Liver (tissue), 10 donors: Measurements from ENCODE around the gene IGFBP1. TPM values are rescaled to one million over a fixed set of nuclear protein-coding genes. Genes with fewer than 3 reads are reported as not detected.

Experiments
- DNase-seq: peaks from one replicate; pipeline ENCODE4 v3.0.0-alpha.2; 2017; ENCODE audit warnings: low spot score
- H3K27ac ChIP-seq, 2 donors: one replicate each; pipeline ENCODE4 v1.7.0; 2013; ENCODE audit warnings: inconsistent platforms in 2 of 2, low read length in 2 of 2, control low read depth in 1 of 2, low read depth in 1 of 2, mild to moderate bottlenecking in 1 of 2
- H3K27me3 ChIP-seq, 4 donors: one replicate each; pipeline versions ENCODE4 v1.6.1 to v1.7.0; 2013; ENCODE audit warnings: low read length in 3 of 4, inconsistent platforms in 1 of 4, mild to moderate bottlenecking in 1 of 4, moderate library complexity in 1 of 4; ENCODE audit not compliant: control insufficient read depth in 4 of 4, insufficient read depth in 4 of 4
- H3K36me3 ChIP-seq, 4 donors: one replicate each; pipeline versions ENCODE4 v1.6.1 to v1.7.0; 2013; ENCODE audit warnings: low read length in 3 of 4, mild to moderate bottlenecking in 3 of 4, low read depth in 1 of 4, moderate library complexity in 1 of 4; ENCODE audit not compliant: control insufficient read depth in 4 of 4, insufficient read depth in 3 of 4
- H3K4me1 ChIP-seq, 4 donors: one replicate each; pipeline versions ENCODE4 v1.6.1 to v1.7.0; 2013; ENCODE audit warnings: low read length in 3 of 4, mild to moderate bottlenecking in 3 of 4, moderate library complexity in 1 of 4; ENCODE audit not compliant: control insufficient read depth in 4 of 4, insufficient read depth in 4 of 4
- H3K4me3 ChIP-seq, 3 donors: one replicate each; pipeline versions ENCODE4 v1.6.1 to v1.7.0; 2013; ENCODE audit warnings: low read length in 3 of 3, control low read depth in 1 of 3, low read depth in 1 of 3, mild to moderate bottlenecking in 1 of 3
- H3K9ac ChIP-seq, 2 donors: one replicate each; pipeline ENCODE4 v1.7.0; 2013; ENCODE audit warnings: low read length in 2 of 2, mild to moderate bottlenecking in 2 of 2, moderate library complexity in 2 of 2, control low read depth in 1 of 2, low read depth in 1 of 2
- H3K9me3 ChIP-seq, 4 donors: one replicate each; pipeline versions ENCODE4 v1.6.1 to v1.7.0; 2013; ENCODE audit warnings: low read length in 3 of 4; ENCODE audit not compliant: control insufficient read depth in 4 of 4
- EGR1 ChIP-seq, 2 donors: IDR thresholded peaks; 2 replicates each; pipeline ENCODE4 v1.6.1; 2016 to 2018; ENCODE audit warnings: antibody characterized with exemption in 2 of 2, low read depth in 2 of 2
- FOXA1 ChIP-seq: IDR thresholded peaks from 2 replicates; pipeline ENCODE4 v1.6.1; 2016; ENCODE audit warnings: antibody characterized with exemption
- FOXA2 ChIP-seq: IDR thresholded peaks from 2 replicates; pipeline ENCODE4 v1.6.1; 2016; ENCODE audit warnings: antibody characterized with exemption
- GABPA ChIP-seq, 2 donors: IDR thresholded peaks in 1 of 2; conservative IDR thresholded peaks in 1 of 2; 2 replicates each; pipeline ENCODE4 v1.6.1; 2016; ENCODE audit warnings: antibody characterized with exemption in 2 of 2, mild to moderate bottlenecking in 1 of 2, moderate library complexity in 1 of 2
- HNF4A ChIP-seq, 2 donors: conservative IDR thresholded peaks; 2 replicates each; pipeline ENCODE4 v1.6.1; 2016; ENCODE audit warnings: antibody characterized with exemption in 2 of 2, mild to moderate bottlenecking in 2 of 2
- HNF4G ChIP-seq: IDR thresholded peaks from 2 replicates; pipeline ENCODE4 v1.6.1; 2016; ENCODE audit warnings: antibody characterized with exemption
- JUND ChIP-seq, 2 donors: IDR thresholded peaks; 2 replicates each; pipeline ENCODE4 v1.6.1; 2016; ENCODE audit warnings: antibody characterized with exemption in 2 of 2
- NR2F2 ChIP-seq: IDR thresholded peaks from 2 replicates; pipeline ENCODE4 v1.6.1; 2016; ENCODE audit warnings: antibody characterized with exemption
- RAD21 ChIP-seq, 2 donors: IDR thresholded peaks; 2 replicates each; pipeline ENCODE4 v1.6.1; 2016; ENCODE audit warnings: antibody characterized with exemption in 2 of 2, mild to moderate bottlenecking in 2 of 2
- RXRA ChIP-seq, 2 donors: IDR thresholded peaks; 2 replicates each; pipeline ENCODE4 v1.6.1; 2017 to 2018; ENCODE audit warnings: antibody characterized with exemption in 2 of 2, mild to moderate bottlenecking in 1 of 2
- SP1 ChIP-seq: IDR thresholded peaks from 2 replicates; pipeline ENCODE4 v1.6.1; 2018; ENCODE audit warnings: antibody characterized with exemption, mild to moderate bottlenecking
- TAF1 ChIP-seq: conservative IDR thresholded peaks from 2 replicates; pipeline ENCODE4 v1.6.1; 2016; ENCODE audit warnings: antibody characterized with exemption, mild to moderate bottlenecking
- YY1 ChIP-seq: IDR thresholded peaks from 2 replicates; pipeline ENCODE4 v1.6.1; 2016; ENCODE audit warnings: antibody characterized with exemption, mild to moderate bottlenecking
- WGBS: extraction: QIAGEN DNeasy Blood & Tissue Kit; methylation state at CpG from one replicate; pipeline ENCODE4 v1.1.7; 2013; 5-methylcytosine and 5-hydroxymethylcytosine counted together
- polyA plus RNA-seq, 2 donors: library from polyadenylated mRNA; stranded (reverse) in 1 of 2; unstranded in 1 of 2; fragments of 200-250 nt in 1 of 2; fragments of >200 nt in 1 of 2; fragmentation: Nextera tagmentation in 1 of 2; extraction: Ambion mirVana in 1 of 2; gene quantifications; one replicate each; pipeline versions ENCODE4 v1.2.1 to v1.2.3, GENCODE V29; 2013 to 2015
- small RNA-seq: library from RNA; depleted of rRNA; stranded (forward); fragments of <200 nt; gene quantifications from one replicate; pipeline ENCODE3, GENCODE V24; 2014
- total RNA-seq, 2 donors: library from RNA; depleted of rRNA; stranded (reverse); fragments of >200 nt; gene quantifications; one replicate each; pipeline ENCODE4 v1.2.3, GENCODE V29; 2014
- TF ChIP-seq, protein P1 (sequence below): IDR thresholded peaks from 2 replicates; pipeline ENCODE4 v1.6.1; 2016; ENCODE audit warnings: antibody characterized with exemption, mild to moderate bottlenecking
- TF ChIP-seq, protein P2 (sequence below): fragments of 150-350 bp; IDR thresholded peaks from 2 replicates; pipeline ENCODE4 v1.5.1; 2017; ENCODE audit warnings: improper control_type of control experiment, low read depth, low read length; ENCODE audit not compliant: missing input control
- TF ChIP-seq, protein P3 (sequence below): IDR thresholded peaks from 2 replicates; pipeline ENCODE4 v1.6.1; 2016; ENCODE audit warnings: antibody characterized with exemption
- TF ChIP-seq, protein P4 (sequence below): IDR thresholded peaks from 2 replicates; pipeline ENCODE4 v1.6.1; 2016; ENCODE audit warnings: antibody characterized with exemption
- TF ChIP-seq, protein P5 (sequence below): IDR thresholded peaks from 2 replicates; pipeline ENCODE4 v1.6.1; 2016; ENCODE audit warnings: antibody characterized with exemption
- donor health status: healthy.
- donor health status: healthy.
- donor health status: healthy.
- donor health status: healthy.
- donor health status: healthy.

The IGFBP1 gene
- total and polyA plus RNA-seq, 4 donors: 3.5 to 234 (median 63.6) TPM

DNA sequence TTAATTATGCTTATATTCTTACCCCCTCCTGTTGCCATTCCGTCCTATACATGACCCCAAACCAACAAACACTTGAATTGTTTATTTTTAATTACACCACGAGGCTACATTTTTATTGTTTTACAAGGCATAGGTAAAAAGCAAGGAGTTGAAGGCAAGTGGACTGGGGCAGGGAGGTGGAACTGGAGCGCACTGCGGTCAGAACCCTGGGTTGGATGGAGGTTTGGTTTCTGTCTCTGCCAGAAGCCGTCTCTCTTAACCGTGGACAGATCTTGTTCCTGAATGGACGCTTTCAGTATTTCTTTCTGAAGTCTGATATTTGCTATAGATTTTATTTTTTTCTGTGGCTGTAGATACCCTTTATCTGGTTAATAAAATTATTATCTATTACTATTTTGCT, 52.7 kb downstream of the IGFBP1 start:
- Histone ChIP-seq H3K9ac (no peak overlapping the region), H3K27ac (no peak overlapping the region), H3K9me3 (no peaks in the 10 kb centered on the region), H3K4me3 (no peak overlapping the region), H3K4me1 (no peaks in the 10 kb centered on the region), H3K27me3 (no peaks in the 10 kb centered on the region), H3K36me3 (no peaks in the 10 kb centered on the region)
- TF ChIP-seq RAD21 (IDR thresholded peaks at IDR 0.05) (no peak), TAF1 (no peak), YY1 (no peak), EGR1 (IDR thresholded peaks at IDR 0.05; ENCODE audit: low read depth in 2 of 2) (no peak), NR2F2 (no peak), SP1 (no peak), GABPA (IDR thresholded peaks at IDR 0.05 in 1 of 2, conservative IDR thresholded peaks at IDR 0.05 in 1 of 2) (no peak), HNF4A (conservative IDR thresholded peaks at IDR 0.05) (no peak), JUND (IDR thresholded peaks at IDR 0.05) (no peak), FOXA2 (no peak), FOXA1 (no peak), RXRA (IDR thresholded peaks at IDR 0.05) (no peak), HNF4G (no peak)
- TF ChIP-seq, protein P1, sequence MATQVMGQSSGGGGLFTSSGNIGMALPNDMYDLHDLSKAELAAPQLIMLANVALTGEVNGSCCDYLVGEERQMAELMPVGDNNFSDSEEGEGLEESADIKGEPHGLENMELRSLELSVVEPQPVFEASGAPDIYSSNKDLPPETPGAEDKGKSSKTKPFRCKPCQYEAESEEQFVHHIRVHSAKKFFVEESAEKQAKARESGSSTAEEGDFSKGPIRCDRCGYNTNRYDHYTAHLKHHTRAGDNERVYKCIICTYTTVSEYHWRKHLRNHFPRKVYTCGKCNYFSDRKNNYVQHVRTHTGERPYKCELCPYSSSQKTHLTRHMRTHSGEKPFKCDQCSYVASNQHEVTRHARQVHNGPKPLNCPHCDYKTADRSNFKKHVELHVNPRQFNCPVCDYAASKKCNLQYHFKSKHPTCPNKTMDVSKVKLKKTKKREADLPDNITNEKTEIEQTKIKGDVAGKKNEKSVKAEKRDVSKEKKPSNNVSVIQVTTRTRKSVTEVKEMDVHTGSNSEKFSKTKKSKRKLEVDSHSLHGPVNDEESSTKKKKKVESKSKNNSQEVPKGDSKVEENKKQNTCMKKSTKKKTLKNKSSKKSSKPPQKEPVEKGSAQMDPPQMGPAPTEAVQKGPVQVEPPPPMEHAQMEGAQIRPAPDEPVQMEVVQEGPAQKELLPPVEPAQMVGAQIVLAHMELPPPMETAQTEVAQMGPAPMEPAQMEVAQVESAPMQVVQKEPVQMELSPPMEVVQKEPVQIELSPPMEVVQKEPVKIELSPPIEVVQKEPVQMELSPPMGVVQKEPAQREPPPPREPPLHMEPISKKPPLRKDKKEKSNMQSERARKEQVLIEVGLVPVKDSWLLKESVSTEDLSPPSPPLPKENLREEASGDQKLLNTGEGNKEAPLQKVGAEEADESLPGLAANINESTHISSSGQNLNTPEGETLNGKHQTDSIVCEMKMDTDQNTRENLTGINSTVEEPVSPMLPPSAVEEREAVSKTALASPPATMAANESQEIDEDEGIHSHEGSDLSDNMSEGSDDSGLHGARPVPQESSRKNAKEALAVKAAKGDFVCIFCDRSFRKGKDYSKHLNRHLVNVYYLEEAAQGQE: no peak
- TF ChIP-seq, protein P2, sequence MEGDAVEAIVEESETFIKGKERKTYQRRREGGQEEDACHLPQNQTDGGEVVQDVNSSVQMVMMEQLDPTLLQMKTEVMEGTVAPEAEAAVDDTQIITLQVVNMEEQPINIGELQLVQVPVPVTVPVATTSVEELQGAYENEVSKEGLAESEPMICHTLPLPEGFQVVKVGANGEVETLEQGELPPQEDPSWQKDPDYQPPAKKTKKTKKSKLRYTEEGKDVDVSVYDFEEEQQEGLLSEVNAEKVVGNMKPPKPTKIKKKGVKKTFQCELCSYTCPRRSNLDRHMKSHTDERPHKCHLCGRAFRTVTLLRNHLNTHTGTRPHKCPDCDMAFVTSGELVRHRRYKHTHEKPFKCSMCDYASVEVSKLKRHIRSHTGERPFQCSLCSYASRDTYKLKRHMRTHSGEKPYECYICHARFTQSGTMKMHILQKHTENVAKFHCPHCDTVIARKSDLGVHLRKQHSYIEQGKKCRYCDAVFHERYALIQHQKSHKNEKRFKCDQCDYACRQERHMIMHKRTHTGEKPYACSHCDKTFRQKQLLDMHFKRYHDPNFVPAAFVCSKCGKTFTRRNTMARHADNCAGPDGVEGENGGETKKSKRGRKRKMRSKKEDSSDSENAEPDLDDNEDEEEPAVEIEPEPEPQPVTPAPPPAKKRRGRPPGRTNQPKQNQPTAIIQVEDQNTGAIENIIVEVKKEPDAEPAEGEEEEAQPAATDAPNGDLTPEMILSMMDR: no peak
- TF ChIP-seq, protein P3, sequence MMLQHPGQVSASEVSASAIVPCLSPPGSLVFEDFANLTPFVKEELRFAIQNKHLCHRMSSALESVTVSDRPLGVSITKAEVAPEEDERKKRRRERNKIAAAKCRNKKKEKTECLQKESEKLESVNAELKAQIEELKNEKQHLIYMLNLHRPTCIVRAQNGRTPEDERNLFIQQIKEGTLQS: no peak
- TF ChIP-seq, protein P4, sequence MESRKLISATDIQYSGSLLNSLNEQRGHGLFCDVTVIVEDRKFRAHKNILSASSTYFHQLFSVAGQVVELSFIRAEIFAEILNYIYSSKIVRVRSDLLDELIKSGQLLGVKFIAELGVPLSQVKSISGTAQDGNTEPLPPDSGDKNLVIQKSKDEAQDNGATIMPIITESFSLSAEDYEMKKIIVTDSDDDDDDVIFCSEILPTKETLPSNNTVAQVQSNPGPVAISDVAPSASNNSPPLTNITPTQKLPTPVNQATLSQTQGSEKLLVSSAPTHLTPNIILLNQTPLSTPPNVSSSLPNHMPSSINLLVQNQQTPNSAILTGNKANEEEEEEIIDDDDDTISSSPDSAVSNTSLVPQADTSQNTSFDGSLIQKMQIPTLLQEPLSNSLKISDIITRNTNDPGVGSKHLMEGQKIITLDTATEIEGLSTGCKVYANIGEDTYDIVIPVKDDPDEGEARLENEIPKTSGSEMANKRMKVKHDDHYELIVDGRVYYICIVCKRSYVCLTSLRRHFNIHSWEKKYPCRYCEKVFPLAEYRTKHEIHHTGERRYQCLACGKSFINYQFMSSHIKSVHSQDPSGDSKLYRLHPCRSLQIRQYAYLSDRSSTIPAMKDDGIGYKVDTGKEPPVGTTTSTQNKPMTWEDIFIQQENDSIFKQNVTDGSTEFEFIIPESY: no peak
- TF ChIP-seq, protein P5, sequence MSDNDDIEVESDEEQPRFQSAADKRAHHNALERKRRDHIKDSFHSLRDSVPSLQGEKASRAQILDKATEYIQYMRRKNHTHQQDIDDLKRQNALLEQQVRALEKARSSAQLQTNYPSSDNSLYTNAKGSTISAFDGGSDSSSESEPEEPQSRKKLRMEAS: no peak
- WGBS: 77% methylated on average over 7 of the region's 7 CpGs
- DNase-seq: no peak

Small RNA genes within 50 kb of the gene (small RNA-seq; reads per million reads assigned to genes)
- not detected for gene RNU6-326P

Other genes with a start within 250 kb of the IGFBP1 start
- not detected for gene CCDC201, start 15.4 kb upstream of the IGFBP1 start, total RNA-seq
- gene CCDC201, start 15.4 kb upstream of the IGFBP1 start, polyA plus RNA-seq: not detected
- gene IGFBP3, start 32.8 kb downstream of the IGFBP1 start, total RNA-seq: 100 to 1,000 TPM in 1 of 2 donors, 10 to 100 TPM in 1; 87.0 to 214 TPM
- 100 to 1,000 TPM; 151 to 244 TPM for gene IGFBP3, start 32.8 kb downstream of the IGFBP1 start, polyA plus RNA-seq